OCI-LY1 (cell line): ENCODE measurements around the gene IKZF1.
A peak's percentile ranks its signal among the peaks of the same experiment; 100 is the strongest.

ENCODE experiments used
- H2AFZ ChIP-seq: fragments of 200-600 bp; sonication (generic), shearing (Covaris generic); 2 replicates; pipeline ENCODE4 v1.6.0; 2014; ENCODE audit warnings: antibody characterized with exemption, mild to moderate bottlenecking, low read length
- H3F3A ChIP-seq: fragments of 200-600 bp; sonication (generic), shearing (Covaris generic); 2 replicates; pipeline ENCODE4 v1.6.0; 2014; ENCODE audit warnings: mild to moderate bottlenecking, antibody characterized with exemption, low read length, moderate library complexity; ENCODE audit not compliant: insufficient read depth
- H3K27ac ChIP-seq: fragments of 200-600 bp; sonication (generic); 2 replicates; pipeline ENCODE4 v1.5.1; 2014; ENCODE audit warnings: low read length, mixed run types, mild to moderate bottlenecking, low read depth; ENCODE audit not compliant: poor library complexity, severe bottlenecking
- H3K27me3 ChIP-seq: fragments of 200-600 bp; sonication (generic); 2 replicates; pipeline ENCODE4 v1.6.0; 2014; ENCODE audit warnings: antibody characterized with exemption, mild to moderate bottlenecking, low read length, moderate library complexity; ENCODE audit not compliant: insufficient read depth
- H3K36me3 ChIP-seq: fragments of 200-600 bp; sonication (generic); 2 replicates; pipeline ENCODE4 v1.6.1; 2014; ENCODE audit warnings: mild to moderate bottlenecking, antibody characterized with exemption, low read length, moderate library complexity, mixed read lengths; ENCODE audit not compliant: insufficient read depth
- H3K4me1 ChIP-seq: fragments of 200-600 bp; sonication (generic); 2 replicates; pipeline ENCODE4 v1.5.1; 2014; ENCODE audit warnings: mild to moderate bottlenecking, low read length, moderate library complexity; ENCODE audit not compliant: insufficient read depth, severe bottlenecking
- H3K4me2 ChIP-seq: fragments of 200-600 bp; sonication (generic), shearing (Covaris generic); 2 replicates; pipeline ENCODE4 v1.6.1; 2014; ENCODE audit warnings: low read length
- H3K4me3 ChIP-seq: fragments of 200-600 bp; sonication (generic); 2 replicates; pipeline ENCODE4 v1.5.1; 2014; ENCODE audit warnings: low read length, low read depth, mild to moderate bottlenecking, mixed read lengths; ENCODE audit not compliant: poor library complexity, severe bottlenecking
- H3K79me2 ChIP-seq: fragments of 200-600 bp; shearing (Covaris generic); 2 replicates; pipeline ENCODE4 v1.6.1; 2016; ENCODE audit warnings: mixed run types, low read length, mixed read lengths; ENCODE audit not compliant: insufficient read depth
- H3K9ac ChIP-seq: fragments of 200-600 bp; sonication (generic), shearing (Covaris generic); 2 replicates; pipeline ENCODE4 v1.6.1; 2014; ENCODE audit warnings: mild to moderate bottlenecking, low read length, mixed read lengths
- H3K9me2 ChIP-seq: fragments of 200-600 bp; sonication (generic), shearing (Covaris generic); 2 replicates; pipeline ENCODE4 v1.6.1; 2014; ENCODE audit warnings: low read depth, mild to moderate bottlenecking, low read length, mixed read lengths
- H3K9me3 ChIP-seq: fragments of 200-600 bp; shearing (Covaris generic); 2 replicates; pipeline ENCODE4 v1.6.1; 2014; ENCODE audit warnings: low read length, mixed read lengths
- H4K20me1 ChIP-seq: fragments of 200-600 bp; sonication (generic), shearing (Covaris generic); 2 replicates; pipeline ENCODE4 v1.6.0; 2016; ENCODE audit warnings: mild to moderate bottlenecking, low read length; ENCODE audit not compliant: insufficient read depth
- CTCF ChIP-seq: fragments of 200-600 bp; sonication (generic), shearing (Covaris generic); IDR thresholded peaks from 2 replicates; pipeline ENCODE4 v1.5.1; 2017; ENCODE audit warnings: mild to moderate bottlenecking, antibody characterized with exemption, low read length, moderate library complexity, mixed read lengths
- EZH2 ChIP-seq: fragments of 200-600 bp; sonication (generic), shearing (Covaris generic); IDR thresholded peaks from 2 replicates; pipeline ENCODE4 v1.8.0; 2017; ENCODE audit warnings: borderline replicate concordance, mixed run types, mild to moderate bottlenecking, antibody characterized with exemption, low read length, moderate library complexity, mixed read lengths

The IKZF1 gene

DNA sequence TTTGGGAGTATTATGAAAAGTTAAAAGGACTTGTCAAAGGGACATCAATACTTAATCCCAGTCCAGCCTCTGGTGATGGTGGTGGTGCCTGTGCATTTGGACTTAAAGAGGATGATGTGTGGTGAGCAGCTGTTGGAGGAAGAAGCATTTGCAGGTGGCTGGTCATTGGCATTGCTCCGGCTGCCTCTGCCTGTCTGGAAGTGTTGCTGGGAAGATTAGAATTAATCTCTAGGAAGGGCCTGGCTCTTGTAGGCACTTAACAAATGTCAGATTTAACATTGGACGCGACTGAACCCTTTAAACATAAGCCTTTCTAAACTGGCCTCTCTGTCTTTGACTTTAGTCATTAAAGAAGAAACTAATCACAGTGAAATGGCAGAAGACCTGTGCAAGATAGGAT lies 86.9 kb downstream of the IKZF1 start:
- peaks cover 6% of the 10 kb centered on the region; the same call in 1 of the 2 replicates for H3F3A ChIP-seq
- H3K9ac ChIP-seq: no peak overlapping the region
- H3K4me2 ChIP-seq: no peak overlapping the region
- TF ChIP-seq CTCF (no peak), EZH2 (no peak)
- H3K9me3 ChIP-seq: no peaks in the 10 kb centered on the region
- no peak overlapping the region for H3K4me3 ChIP-seq
- no peaks in the 10 kb centered on the region for H3K27me3 ChIP-seq
- H4K20me1 ChIP-seq: no peaks in the 10 kb centered on the region
- no peak overlapping the region for H2AFZ ChIP-seq
- H3K36me3 ChIP-seq: peaks cover 98% of the 10 kb centered on the region
- no peaks in the 10 kb centered on the region for H3K79me2 ChIP-seq
- H3K4me1 ChIP-seq: peaks cover 7% of the 10 kb centered on the region
- H3K9me2 ChIP-seq: no peaks in the 10 kb centered on the region
- H3K27ac ChIP-seq: no peak overlapping the region

GRCh38 chr7:50393076-50393475 lies 88.6 kb downstream of the IKZF1 start:
- Histone ChIP-seq H3K9me3 (no peaks in the 10 kb centered on the region), H3K36me3 (peaks cover 99% of the 10 kb centered on the region), H3F3A (peaks cover 7% of the 10 kb centered on the region), H3K79me2 (no peaks in the 10 kb centered on the region), H3K4me3 (no peak overlapping the region), H3K27me3 (no peaks in the 10 kb centered on the region), H4K20me1 (no peaks in the 10 kb centered on the region), H3K9me2 (no peaks in the 10 kb centered on the region), H3K27ac (peak overlapping the region; percentile 9), H3K4me1 (peaks cover 7% of the 10 kb centered on the region), H2AFZ (no peak overlapping the region), H3K4me2 (no peak overlapping the region), H3K9ac (no peak overlapping the region)
- no peak for TF ChIP-seq EZH2
- TF ChIP-seq CTCF: no peak

- Histone ChIP-seq H3K9ac (no peak overlapping the region), H2AFZ (no peak overlapping the region), H3K9me3 (no peaks in the 10 kb centered on the region), H3K36me3 (peaks cover 99% of the 10 kb centered on the region), H3K4me1 (peaks cover 7% of the 10 kb centered on the region), H4K20me1 (no peaks in the 10 kb centered on the region), H3K9me2 (no peaks in the 10 kb centered on the region), H3K27me3 (no peaks in the 10 kb centered on the region), H3K27ac (peak overlapping the region; percentile 9), H3K79me2 (no peaks in the 10 kb centered on the region), H3F3A (peaks cover 6% of the 10 kb centered on the region), H3K4me3 (no peak overlapping the region), H3K4me2 (no peak overlapping the region)
- TF ChIP-seq CTCF: no peak
Measured at GRCh38 chr7:50393547-50394252, 89.2 kb downstream of the IKZF1 start.
